Body of pancreas (tissue), 4 donors: ENCODE measurements around the gene SMIM24. TPM values are rescaled to one million over a fixed set of nuclear protein-coding genes. Genes with fewer than 3 reads are reported as not detected.

ENCODE experiments used
- ATAC-seq: fragments of 150-250 bp; one replicate; pipeline ENCODE4 v1.9.1; 2016
- DNase-seq, 4 donors: peaks; one replicate each; pipeline ENCODE4 v3.0.0-alpha.2; 2019
- H3K27ac ChIP-seq, 4 donors: fragments of 200-600 bp; sonication (generic); 1 replicate in 3 of 4; 2 replicates in 1 of 4; pipeline versions ENCODE4 v1.5.1 to v1.6.1; 2016 to 2019; ENCODE audit warnings: mild to moderate bottlenecking in 1 of 4, mixed read lengths in 1 of 4, moderate library complexity in 1 of 4
- H3K27me3 ChIP-seq, 2 donors: fragments of 200-600 bp; sonication (generic); one replicate each; pipeline ENCODE4 v1.6.0; 2016; ENCODE audit warnings: mild to moderate bottlenecking in 1 of 2
- H3K36me3 ChIP-seq, 2 donors: fragments of 200-600 bp; sonication (generic); replicated peaks in 1 of 2; 2 replicates each; pipeline ENCODE4 v1.5.1; 2016; ENCODE audit warnings: low read depth in 2 of 2; ENCODE audit not compliant: insufficient read depth in 1 of 2
- H3K4me1 ChIP-seq: fragments of 200-600 bp; sonication (generic); one replicate; pipeline ENCODE4 v1.6.0; 2016
- H3K4me3 ChIP-seq, 2 donors: fragments of 200-600 bp; sonication (generic); 1 replicate in 1 of 2; 2 replicates in 1 of 2; pipeline ENCODE4 v1.5.1; 2016 to 2019
- H3K9me3 ChIP-seq, 3 donors: fragments of 200-600 bp; sonication (generic); 1 replicate in 2 of 3; 2 replicates in 1 of 3; pipeline ENCODE4 v1.5.1; 2016
- CTCF ChIP-seq, 7 experiments: fragments of 450-650 bp in 4 of 7; fragments of 200-600 bp in 3 of 7; sonication (generic) in 3 of 7; IDR thresholded peaks; one replicate each; pipeline ENCODE4 v1.5.1; 2016 to 2019; ENCODE audit warnings: antibody characterized with exemption in 7 of 7
- POLR2A ChIP-seq, 3 donors: fragments of 450-650 bp; IDR thresholded peaks; one replicate each; pipeline ENCODE4 v1.6.1; 2016; ENCODE audit warnings: antibody characterized with exemption in 3 of 3, mild to moderate bottlenecking in 2 of 3
- WGBS, 2 donors: methylation state at CpG; one replicate each; pipeline ENCODE4 v1.1.5; 2017; 5-methylcytosine and 5-hydroxymethylcytosine counted together
- intact Hi-C: fragments of 100-400 bp; cut with DNase I; formaldehyde crosslinking; loops from one replicate; pipeline ENCODE4 v1.15.1; 2023
- total RNA-seq, 2 donors: library from RNA; depleted of rRNA; stranded (reverse); fragments of >200 nt; gene quantifications; one replicate each; pipeline ENCODE4 v1.1.0, GENCODE V29; 2016

SMIM24 gene
- total RNA-seq, 2 donors from 2014 or later, result 7.6 to 11.4 TPM

GRCh38 chr19:3477951-3478350, 2.4 kb downstream of the SMIM24 start:
- DNase-seq (no peak), ATAC-seq (no peak)
- H3K4me1 ChIP-seq, result peaks cover 19% of the 10 kb centered on the region
- TF ChIP-seq POLR2A (IDR thresholded peaks at IDR 0.05), result no peak
- TF ChIP-seq CTCF (IDR thresholded peaks at IDR 0.05), result no peak
- H3K9me3 ChIP-seq, result no peaks in the 10 kb centered on the region
- intact Hi-C loops, result no loop called here
- 85% methylated on average over 2 of the region's 2 CpGs for whole genome bisulfite sequencing, 2 donors
- no peak overlapping the region for H3K27ac ChIP-seq
- H3K36me3 ChIP-seq, result no peaks in the 10 kb centered on the region
- H3K27me3 ChIP-seq, result peaks cover 0 to 23% of the 10 kb centered on the region in 2 donors
- H3K4me3 ChIP-seq, result no peak overlapping the region

GRCh38 chr19:3477506-3477905, 2.8 kb downstream of the SMIM24 start:
- DNase-seq (no peak), ATAC-seq (no peak)
- intact Hi-C loops, result no loop called here
- Histone ChIP-seq H3K27ac (no peak overlapping the region), H3K4me1 (peaks cover 22% of the 10 kb centered on the region), H3K36me3 (no peaks in the 10 kb centered on the region), H3K4me3 (no peak overlapping the region), H3K9me3 (no peaks in the 10 kb centered on the region), H3K27me3 (peaks cover 0 to 18% of the 10 kb centered on the region in 2 donors)
- no peak for TF ChIP-seq POLR2A (IDR thresholded peaks at IDR 0.05)
- no peak for TF ChIP-seq CTCF (IDR thresholded peaks at IDR 0.05)

- DNase-seq, result no peak
- TF ChIP-seq CTCF (IDR thresholded peaks at IDR 0.05) (no peak), POLR2A (IDR thresholded peaks at IDR 0.05) (no peak)
- Histone ChIP-seq H3K27ac (no peak overlapping the region), H3K4me3 (no peak overlapping the region), H3K9me3 (no peaks in the 10 kb centered on the region), H3K36me3 (no peaks in the 10 kb centered on the region), H3K27me3 (peaks cover 0 to 12% of the 10 kb centered on the region in 2 donors), H3K4me1 (peaks cover 29% of the 10 kb centered on the region)
- intact Hi-C loops, result no loop called here
- WGBS, 2 donors, result 73 to 86% methylated on average over 2 of the region's 2 CpGs
- no peak for ATAC-seq
Measured at GRCh38 chr19:3476830-3477229, 3.5 kb downstream of the SMIM24 start.

- ATAC-seq (no peak), DNase-seq (no peak)
- peaks cover 27% of the 10 kb centered on the region for H3K4me1 ChIP-seq
- intact Hi-C loops, result no loop called here
- no peak overlapping the region for H3K4me3 ChIP-seq
- H3K27ac ChIP-seq, result no peak overlapping the region
- peaks cover 0 to 2% of the 10 kb centered on the region in 2 donors for H3K27me3 ChIP-seq
- no peaks in the 10 kb centered on the region for H3K9me3 ChIP-seq
- no peak for TF ChIP-seq POLR2A (IDR thresholded peaks at IDR 0.05)
- no peak for TF ChIP-seq CTCF (IDR thresholded peaks at IDR 0.05)
- no peaks in the 10 kb centered on the region for H3K36me3 ChIP-seq
- 88 to 90% methylated on average over 4 of the region's 4 CpGs for WGBS, 2 donors
Measured at GRCh38 chr19:3475449-3475848, 4.9 kb downstream of the SMIM24 start.

- Histone ChIP-seq H3K4me3 (no peak overlapping the region), H3K9me3 (no peaks in the 10 kb centered on the region), H3K27ac (no peak overlapping the region), H3K4me1 (peaks cover 24% of the 10 kb centered on the region), H3K36me3 (no peaks in the 10 kb centered on the region), H3K27me3 (no peaks in the 10 kb centered on the region)
- ATAC-seq (no peak), DNase-seq (no peak)
- intact Hi-C loops, result loop anchor here (5.0 kb wide), 1 partner anchor 152 kb away; no protein-coding TSS in a partner anchor
- TF ChIP-seq POLR2A (IDR thresholded peaks at IDR 0.05), result no peak
- no peak for TF ChIP-seq CTCF (IDR thresholded peaks at IDR 0.05)
- 79 to 90% methylated on average over 2 of the region's 2 CpGs for WGBS, 2 donors
Measured at GRCh38 chr19:3474614-3475013, 5.7 kb downstream of the SMIM24 start.
